Gastrocnemius medialis (tissue), 4 donors: ENCODE data around the gene PCCA.

ENCODE experiments used
- POLR2A ChIP-seq, 2 donors: fragments of 450-650 bp; IDR thresholded peaks; one replicate each; pipeline ENCODE4 v1.6.1; 2017; ENCODE audit warnings: antibody characterized with exemption in 2 of 2, mild to moderate bottlenecking in 2 of 2, moderate library complexity in 2 of 2
- TF ChIP-seq, protein P1 (sequence below), 5 experiments: fragments of 450-650 bp in 3 of 5; fragments of 200-600 bp in 2 of 5; sonication (generic) in 2 of 5; IDR thresholded peaks in 4 of 5; conservative IDR thresholded peaks in 1 of 5; 1 replicate in 4 of 5; 2 replicates in 1 of 5; pipeline ENCODE4 v1.5.1; 2016 to 2019; ENCODE audit warnings: antibody characterized with exemption in 5 of 5, mild to moderate bottlenecking in 3 of 5, moderate library complexity in 3 of 5

DNA sequence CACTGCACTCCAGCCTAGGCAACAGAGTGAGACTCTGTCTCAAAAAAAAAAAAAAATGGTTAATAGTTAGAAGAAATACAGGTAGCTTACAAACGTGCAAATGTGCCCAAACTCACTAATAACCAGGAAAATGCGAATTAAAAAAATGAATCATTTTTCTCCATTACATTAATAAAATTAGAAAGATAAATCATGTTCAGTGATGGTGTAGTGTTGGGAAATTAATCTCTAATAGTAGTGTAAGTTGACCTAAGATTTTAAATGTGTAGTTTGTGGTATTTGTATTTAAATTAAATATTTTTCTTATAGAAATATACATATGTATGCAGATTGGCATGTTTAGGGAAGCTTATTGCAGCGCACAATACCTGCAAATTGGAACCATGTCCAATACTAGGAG is 57.6 kb downstream of the PCCA start:
- TF ChIP-seq, protein P1, sequence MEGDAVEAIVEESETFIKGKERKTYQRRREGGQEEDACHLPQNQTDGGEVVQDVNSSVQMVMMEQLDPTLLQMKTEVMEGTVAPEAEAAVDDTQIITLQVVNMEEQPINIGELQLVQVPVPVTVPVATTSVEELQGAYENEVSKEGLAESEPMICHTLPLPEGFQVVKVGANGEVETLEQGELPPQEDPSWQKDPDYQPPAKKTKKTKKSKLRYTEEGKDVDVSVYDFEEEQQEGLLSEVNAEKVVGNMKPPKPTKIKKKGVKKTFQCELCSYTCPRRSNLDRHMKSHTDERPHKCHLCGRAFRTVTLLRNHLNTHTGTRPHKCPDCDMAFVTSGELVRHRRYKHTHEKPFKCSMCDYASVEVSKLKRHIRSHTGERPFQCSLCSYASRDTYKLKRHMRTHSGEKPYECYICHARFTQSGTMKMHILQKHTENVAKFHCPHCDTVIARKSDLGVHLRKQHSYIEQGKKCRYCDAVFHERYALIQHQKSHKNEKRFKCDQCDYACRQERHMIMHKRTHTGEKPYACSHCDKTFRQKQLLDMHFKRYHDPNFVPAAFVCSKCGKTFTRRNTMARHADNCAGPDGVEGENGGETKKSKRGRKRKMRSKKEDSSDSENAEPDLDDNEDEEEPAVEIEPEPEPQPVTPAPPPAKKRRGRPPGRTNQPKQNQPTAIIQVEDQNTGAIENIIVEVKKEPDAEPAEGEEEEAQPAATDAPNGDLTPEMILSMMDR (IDR thresholded peaks at IDR 0.05 in 4 of 5, conservative IDR thresholded peaks at IDR 0.05 in 1 of 5): no peak
- TF ChIP-seq POLR2A (IDR thresholded peaks at IDR 0.05): no peak
